ENCODE measurements around the gene GPC3. TPM values are rescaled to one million over a fixed set of nuclear protein-coding genes. Genes with fewer than 3 reads are reported as not detected.
"Not testable (repeated sequence)": the region's sequence is repeated elsewhere in the genome, so short reads cannot be mapped to it uniquely, and the experiment has no call there.

Gene GPC3
- total RNA-seq, 1 donor from 2014 or later: 30.4 TPM

DNA sequence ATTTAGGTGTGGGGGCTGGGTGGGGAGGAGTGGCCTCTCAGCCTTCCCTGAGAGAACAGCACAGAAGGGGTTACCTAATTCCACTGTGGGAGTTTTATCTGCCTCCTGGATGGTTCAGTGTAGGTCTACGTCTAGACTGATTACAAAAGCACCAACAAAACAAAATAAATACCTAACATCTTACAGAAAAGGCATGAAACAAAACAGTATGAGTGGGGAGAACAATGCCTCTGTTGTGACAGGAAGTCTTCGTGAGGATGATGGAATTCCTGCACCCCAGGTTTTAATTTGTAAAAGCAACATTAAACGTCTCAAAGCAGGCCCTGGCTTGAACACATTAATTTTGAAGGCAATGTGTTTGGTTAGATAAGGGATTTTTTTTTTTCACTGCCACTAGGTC, 458.0 kb downstream of the GPC3 start:
- DNase-seq (ENCODE audit: low read depth, low spot score): no peak
- Mint-ChIP-seq H3K36me3 (ENCODE audit: low read depth) (no peaks in the 10 kb centered on the region), H3K4me3 (no peak overlapping the region), H3K27ac (ENCODE audit: unreplicated experiment) (no peak overlapping the region), H3K9me3 (no peaks in the 10 kb centered on the region), H3K4me1 (peaks cover 8% of the 10 kb centered on the region), H3K27me3 (ENCODE audit: low read depth) (no peaks in the 10 kb centered on the region)
- TF ChIP-seq, protein P1, sequence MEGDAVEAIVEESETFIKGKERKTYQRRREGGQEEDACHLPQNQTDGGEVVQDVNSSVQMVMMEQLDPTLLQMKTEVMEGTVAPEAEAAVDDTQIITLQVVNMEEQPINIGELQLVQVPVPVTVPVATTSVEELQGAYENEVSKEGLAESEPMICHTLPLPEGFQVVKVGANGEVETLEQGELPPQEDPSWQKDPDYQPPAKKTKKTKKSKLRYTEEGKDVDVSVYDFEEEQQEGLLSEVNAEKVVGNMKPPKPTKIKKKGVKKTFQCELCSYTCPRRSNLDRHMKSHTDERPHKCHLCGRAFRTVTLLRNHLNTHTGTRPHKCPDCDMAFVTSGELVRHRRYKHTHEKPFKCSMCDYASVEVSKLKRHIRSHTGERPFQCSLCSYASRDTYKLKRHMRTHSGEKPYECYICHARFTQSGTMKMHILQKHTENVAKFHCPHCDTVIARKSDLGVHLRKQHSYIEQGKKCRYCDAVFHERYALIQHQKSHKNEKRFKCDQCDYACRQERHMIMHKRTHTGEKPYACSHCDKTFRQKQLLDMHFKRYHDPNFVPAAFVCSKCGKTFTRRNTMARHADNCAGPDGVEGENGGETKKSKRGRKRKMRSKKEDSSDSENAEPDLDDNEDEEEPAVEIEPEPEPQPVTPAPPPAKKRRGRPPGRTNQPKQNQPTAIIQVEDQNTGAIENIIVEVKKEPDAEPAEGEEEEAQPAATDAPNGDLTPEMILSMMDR (conservative IDR thresholded peaks at IDR 0.05): no peak

DNA sequence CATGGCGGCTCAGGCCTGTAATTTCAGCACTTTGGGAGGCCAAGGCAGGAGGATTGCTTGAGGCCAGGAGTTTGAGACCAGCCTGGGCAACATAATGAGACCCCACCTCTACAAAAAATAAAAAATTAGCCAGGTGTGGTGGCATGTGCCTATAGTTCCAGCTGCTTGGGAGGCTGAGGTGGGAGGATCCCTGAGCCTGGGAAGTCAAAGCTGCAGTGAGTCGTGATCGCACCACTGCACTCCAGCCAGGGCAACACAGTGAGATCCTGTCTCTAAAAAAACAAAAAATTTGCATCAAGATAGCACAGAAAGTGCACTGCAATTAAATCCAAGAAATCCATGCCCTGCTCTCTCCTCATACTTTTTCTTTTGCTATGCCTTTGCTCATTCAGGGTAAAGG, 458.6 kb downstream of the GPC3 start:
- not testable (repeated sequence) for H3K4me1 Mint-ChIP-seq; DNase-seq (ENCODE audit: low read depth, low spot score); H3K36me3 Mint-ChIP-seq (ENCODE audit: low read depth); H3K4me3 Mint-ChIP-seq; H3K9me3 Mint-ChIP-seq; H3K27ac Mint-ChIP-seq (ENCODE audit: unreplicated experiment); H3K27me3 Mint-ChIP-seq (ENCODE audit: low read depth)

DNA sequence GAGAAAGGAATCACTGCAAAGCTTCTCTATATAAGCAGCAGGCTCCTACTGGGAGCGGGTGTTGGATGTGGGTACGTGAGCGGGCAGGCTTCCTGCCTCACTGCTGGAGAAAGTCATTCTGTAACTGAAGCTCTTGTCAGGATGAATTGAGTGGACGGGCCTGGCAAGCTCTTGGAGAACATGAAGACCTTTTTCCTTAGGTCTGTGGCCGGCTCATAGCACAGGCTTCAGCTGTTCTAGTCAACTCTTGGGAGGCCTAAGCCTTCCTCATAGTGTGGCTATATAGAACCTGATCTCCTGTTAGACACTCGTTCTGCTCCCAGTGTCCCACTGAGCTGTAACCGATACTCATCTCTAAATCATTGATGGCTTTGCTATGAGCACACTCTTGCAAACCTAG, 461.9 kb downstream of the GPC3 start:
- no peak for DNase-seq (ENCODE audit: low read depth, low spot score)
- H3K27me3 Mint-ChIP-seq (ENCODE audit: low read depth): no peaks in the 10 kb centered on the region
- H3K4me1 Mint-ChIP-seq: peaks cover 8% of the 10 kb centered on the region
- H3K9me3 Mint-ChIP-seq: peaks cover 2% of the 10 kb centered on the region
- H3K27ac Mint-ChIP-seq (ENCODE audit: unreplicated experiment): no peak overlapping the region
- H3K36me3 Mint-ChIP-seq (ENCODE audit: low read depth): no peaks in the 10 kb centered on the region
- TF ChIP-seq, protein P1 (conservative IDR thresholded peaks at IDR 0.05): no peak
- H3K4me3 Mint-ChIP-seq: no peak overlapping the region

DNA sequence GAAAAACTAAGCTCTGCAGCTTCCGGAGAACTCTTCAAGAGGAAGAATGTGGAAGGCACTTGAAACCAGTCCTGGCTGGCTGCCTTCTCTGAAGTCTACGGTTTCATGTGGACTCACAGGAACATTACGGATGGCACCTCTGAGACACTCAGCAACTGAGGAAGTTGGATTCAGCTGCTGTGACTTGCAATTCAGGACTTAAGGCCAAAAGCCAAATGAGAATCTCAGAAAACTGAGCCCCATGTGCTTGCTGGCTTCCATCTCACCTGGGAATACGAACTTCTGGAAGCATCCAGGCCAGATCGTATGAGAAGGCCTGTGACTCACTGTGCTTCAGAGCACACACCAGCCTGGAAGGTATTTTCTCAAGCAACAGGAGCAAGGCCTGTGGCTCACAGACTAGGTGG, 462.3 kb downstream of the GPC3 start:
- DNase-seq (ENCODE audit: low read depth, low spot score): no peak
- Mint-ChIP-seq H3K9me3 (peaks cover 5% of the 10 kb centered on the region), H3K27me3 (ENCODE audit: low read depth) (no peaks in the 10 kb centered on the region), H3K4me1 (peaks cover 8% of the 10 kb centered on the region), H3K27ac (ENCODE audit: unreplicated experiment) (no peak overlapping the region), H3K36me3 (ENCODE audit: low read depth) (peaks cover 4% of the 10 kb centered on the region), H3K4me3 (no peak overlapping the region)
- TF ChIP-seq, protein P1 (conservative IDR thresholded peaks at IDR 0.05): no peak

DNA sequence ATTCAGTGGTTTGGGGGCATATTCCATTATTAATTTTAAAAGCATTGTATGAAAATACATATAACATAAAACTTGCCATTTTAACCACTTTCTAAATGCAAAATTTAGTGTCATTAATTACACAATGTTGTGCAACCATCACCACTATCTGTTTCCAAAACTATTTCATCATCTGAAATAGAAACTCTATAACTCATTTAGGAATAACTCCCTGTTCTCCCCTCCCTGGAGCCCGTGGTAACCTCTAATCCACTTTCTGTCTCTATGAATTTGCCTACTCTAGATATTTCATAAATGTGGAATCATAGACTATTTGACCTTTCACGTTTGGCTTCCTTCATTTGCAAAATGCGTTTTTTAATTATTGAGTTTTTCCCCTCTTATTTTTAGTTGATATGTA, 468.7 kb downstream of the GPC3 start:
- Mint-ChIP-seq H3K27ac (ENCODE audit: unreplicated experiment) (no peak overlapping the region), H3K9me3 (peaks cover 12% of the 10 kb centered on the region), H3K27me3 (ENCODE audit: low read depth) (no peaks in the 10 kb centered on the region), H3K36me3 (ENCODE audit: low read depth) (peaks cover 5% of the 10 kb centered on the region), H3K4me1 (no peaks in the 10 kb centered on the region), H3K4me3 (no peak overlapping the region)
- TF ChIP-seq, protein P1 (conservative IDR thresholded peaks at IDR 0.05): no peak
- no peak for DNase-seq (ENCODE audit: low read depth, low spot score)

DNA sequence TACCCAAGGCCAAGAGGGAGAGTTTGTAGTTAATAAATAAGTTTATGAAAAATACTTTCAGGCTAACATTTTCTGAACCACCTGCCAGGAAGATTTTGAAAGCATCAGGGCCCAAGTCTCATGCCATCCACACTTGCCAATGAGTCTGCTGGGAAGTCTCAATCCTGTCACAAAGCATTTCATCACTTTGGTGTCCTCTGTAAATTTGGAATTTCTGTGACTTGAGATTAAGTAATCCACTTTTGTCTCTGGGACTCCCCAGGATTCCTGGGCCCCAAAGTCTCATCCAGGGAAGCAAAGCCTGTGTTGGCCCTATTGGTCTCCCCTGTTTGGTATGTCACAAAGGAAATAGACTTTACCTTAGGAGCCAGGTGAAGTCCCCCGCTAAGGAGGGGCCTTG, 470.9 kb downstream of the GPC3 start:
- H3K36me3 Mint-ChIP-seq (ENCODE audit: low read depth): peaks cover 5% of the 10 kb centered on the region
- peaks cover 4% of the 10 kb centered on the region for H3K4me1 Mint-ChIP-seq
- peaks cover 12% of the 10 kb centered on the region for H3K9me3 Mint-ChIP-seq
- TF ChIP-seq, protein P1 (conservative IDR thresholded peaks at IDR 0.05): no peak
- H3K4me3 Mint-ChIP-seq: no peak overlapping the region
- no peak overlapping the region for H3K27ac Mint-ChIP-seq (ENCODE audit: unreplicated experiment)
- no peak for DNase-seq (ENCODE audit: low read depth, low spot score)
- no peaks in the 10 kb centered on the region for H3K27me3 Mint-ChIP-seq (ENCODE audit: low read depth)
